A673 (cell line): Measurements from ENCODE around the gene BICD1. TPM values are rescaled to one million over a fixed set of nuclear protein-coding genes. Genes with fewer than 3 reads are reported as not detected.

Experiments
- BruUV-seq: library from RNA; stranded (reverse); fragments of 400-500 nt; replicated peaks from 2 replicates; lab custom pipeline; 2021; lab: Mats Ljungman, UMichigan
- CTCF ChIA-PET: fragments of 300-600 bp; sonication (Branson Sonifier 250); formaldehyde crosslinking; loops from one replicate; lab custom pipeline; 2022; ENCODE audit warnings: antibody characterized with exemption; lab: Charles Lee
- POLR2A ChIA-PET: fragments of 300-600 bp; sonication (Branson Sonifier 250); formaldehyde crosslinking; loops from one replicate; lab custom pipeline; 2022; ENCODE audit warnings: antibody characterized with exemption; ENCODE audit not compliant: low non-redundant PET; lab: Charles Lee
- DNase-seq: peaks from one replicate; pipeline ENCODE4 v3.0.0-alpha.2; 2015; ENCODE audit warnings: low spot score
- H3K27ac ChIP-seq: fragments of 200-600 bp; sonication (generic); 2 replicates; pipeline ENCODE4 v1.5.1; 2016; ENCODE audit warnings: mixed run types, low read depth, mild to moderate bottlenecking, mixed read lengths, antibody characterized with exemption, low read length; ENCODE audit not compliant: poor library complexity, severe bottlenecking
- H3K27me3 ChIP-seq: fragments of 200-600 bp; sonication (generic); replicated peaks from 2 replicates; pipeline ENCODE4 v1.6.1; 2017; ENCODE audit warnings: mixed run types, low read depth, mild to moderate bottlenecking, mixed read lengths, antibody characterized with exemption, low read length; ENCODE audit not compliant: insufficient read depth, poor library complexity
- H3K36me3 ChIP-seq: fragments of 200-600 bp; sonication (generic); 2 replicates; pipeline ENCODE4 v1.6.1; 2016; ENCODE audit warnings: mixed run types, mild to moderate bottlenecking, mixed read lengths, antibody characterized with exemption, low read length; ENCODE audit not compliant: insufficient read depth, poor library complexity, severe bottlenecking
- H3K4me1 ChIP-seq: fragments of 200-600 bp; sonication (generic); 2 replicates; pipeline ENCODE4 v1.6.1; 2017; ENCODE audit warnings: mixed run types, mild to moderate bottlenecking, mixed read lengths, antibody characterized with exemption, low read length; ENCODE audit not compliant: insufficient read depth, poor library complexity, severe bottlenecking
- H3K4me3 ChIP-seq: fragments of 200-600 bp; sonication (generic); 2 replicates; pipeline ENCODE4 v1.5.1; 2016; ENCODE audit warnings: low read depth, mixed run types, mild to moderate bottlenecking, mixed read lengths, low read length; ENCODE audit not compliant: poor library complexity, severe bottlenecking
- H3K9me3 ChIP-seq: fragments of 200-600 bp; sonication (generic); 2 replicates; pipeline ENCODE4 v1.6.1; 2016; ENCODE audit warnings: mixed run types, low read depth, mild to moderate bottlenecking, mixed read lengths, antibody characterized with exemption, low read length; ENCODE audit not compliant: poor library complexity, severe bottlenecking
- EZH2 ChIP-seq: fragments of 200-600 bp; sonication (generic); IDR thresholded peaks from 2 replicates; pipeline ENCODE4 v1.6.1; 2017; ENCODE audit warnings: borderline replicate concordance, low read depth, mild to moderate bottlenecking, mixed read lengths, antibody characterized with exemption, low read length; ENCODE audit not compliant: poor library complexity, severe bottlenecking
- intact Hi-C: fragments of 100-400 bp; cut with micrococcal nuclease; formaldehyde crosslinking; loops from one replicate; pipeline ENCODE4 v1.10.0; 2022; ENCODE audit not compliant: unreplicated experiment
- total RNA-seq: library from RNA; stranded (reverse); gene quantifications from 2 replicates; pipeline ENCODE4 v1.2.3, GENCODE V29; 2021
- TF ChIP-seq, protein P1 (sequence below): fragments of 300-800, 200-600 bp; sonication (generic); conservative IDR thresholded peaks from 2 replicates; pipeline ENCODE4 v1.5.1; 2017; ENCODE audit warnings: low read depth, mild to moderate bottlenecking, antibody characterized with exemption, low read length, moderate library complexity, mixed read lengths

BICD1 gene
- total RNA-seq, 1 experiment from 2014 or later = 50.2 TPM

DNA sequence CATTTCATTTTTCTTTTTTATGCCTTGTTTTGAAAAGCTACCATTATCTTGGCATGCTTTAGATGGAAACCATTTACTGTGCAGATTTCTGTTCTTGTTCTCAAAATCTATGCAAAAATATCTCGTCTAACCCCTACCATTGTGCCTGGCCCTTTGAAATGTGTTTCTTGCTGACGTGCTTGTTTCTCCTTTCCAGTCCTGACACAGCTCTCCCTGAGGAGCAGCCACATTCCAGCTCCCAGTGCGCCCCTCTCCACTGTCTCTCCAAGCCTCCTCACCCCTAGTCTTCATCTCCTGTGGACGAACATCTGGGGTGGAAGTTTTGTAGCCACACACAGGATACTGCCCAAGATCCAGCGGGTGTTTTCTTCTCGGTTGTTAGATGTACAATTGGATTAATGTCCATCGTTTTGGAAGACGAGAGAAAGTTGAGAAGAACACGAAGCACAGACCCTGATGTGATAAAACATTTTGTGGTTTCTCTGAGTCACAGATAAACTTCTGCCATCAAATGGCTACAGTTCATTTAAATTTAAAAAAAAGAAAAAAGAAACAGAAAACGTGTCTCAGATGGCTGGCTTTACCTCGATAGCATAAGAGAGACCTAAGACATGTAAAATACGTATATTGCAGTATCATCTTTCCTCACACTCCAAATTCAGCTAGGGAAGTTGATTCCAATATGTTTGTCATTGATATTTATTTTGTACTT is 270.9 kb downstream of the BICD1 start:
- no TSS peak for BruUV-seq
- POLR2A ChIA-PET = no interaction called here
- intact Hi-C loops = loop anchor here (10.0 kb wide), 1 partner anchor 1647 kb away; the partner anchor contains the start of gene ALG10

DNA sequence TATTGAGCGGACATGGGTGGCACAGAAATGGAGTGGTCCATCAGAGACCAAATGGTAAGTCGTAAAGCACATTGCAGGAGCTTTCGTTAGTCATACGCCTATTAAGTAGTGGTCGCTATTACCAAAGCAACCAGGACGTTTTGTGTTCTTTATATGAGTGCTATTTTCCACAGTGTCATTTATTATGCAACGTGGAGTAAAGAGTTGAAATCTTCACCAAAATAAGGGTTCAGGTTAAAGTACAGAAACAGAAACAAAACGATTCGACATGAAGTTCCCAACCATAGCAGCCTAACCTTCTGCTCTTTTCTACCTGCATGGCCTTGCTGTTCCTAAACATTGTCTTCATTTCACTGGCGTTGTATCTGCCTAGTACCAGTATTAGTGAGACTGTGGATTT is 272.6 kb downstream of the BICD1 start:
- no peaks in the 10 kb centered on the region for H3K27me3 ChIP-seq
- intact Hi-C loops = loop anchor here (10.0 kb wide), 1 partner anchor 1646 kb away; the partner anchor contains the start of gene ALG10
- no peak for TF ChIP-seq EZH2
- TF ChIP-seq, protein P1, sequence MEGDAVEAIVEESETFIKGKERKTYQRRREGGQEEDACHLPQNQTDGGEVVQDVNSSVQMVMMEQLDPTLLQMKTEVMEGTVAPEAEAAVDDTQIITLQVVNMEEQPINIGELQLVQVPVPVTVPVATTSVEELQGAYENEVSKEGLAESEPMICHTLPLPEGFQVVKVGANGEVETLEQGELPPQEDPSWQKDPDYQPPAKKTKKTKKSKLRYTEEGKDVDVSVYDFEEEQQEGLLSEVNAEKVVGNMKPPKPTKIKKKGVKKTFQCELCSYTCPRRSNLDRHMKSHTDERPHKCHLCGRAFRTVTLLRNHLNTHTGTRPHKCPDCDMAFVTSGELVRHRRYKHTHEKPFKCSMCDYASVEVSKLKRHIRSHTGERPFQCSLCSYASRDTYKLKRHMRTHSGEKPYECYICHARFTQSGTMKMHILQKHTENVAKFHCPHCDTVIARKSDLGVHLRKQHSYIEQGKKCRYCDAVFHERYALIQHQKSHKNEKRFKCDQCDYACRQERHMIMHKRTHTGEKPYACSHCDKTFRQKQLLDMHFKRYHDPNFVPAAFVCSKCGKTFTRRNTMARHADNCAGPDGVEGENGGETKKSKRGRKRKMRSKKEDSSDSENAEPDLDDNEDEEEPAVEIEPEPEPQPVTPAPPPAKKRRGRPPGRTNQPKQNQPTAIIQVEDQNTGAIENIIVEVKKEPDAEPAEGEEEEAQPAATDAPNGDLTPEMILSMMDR = no peak
- BruUV-seq = no TSS peak
- H3K4me1 ChIP-seq = peaks cover 6% of the 10 kb centered on the region
- CTCF ChIA-PET = no interaction called here
- H3K9me3 ChIP-seq = no peaks in the 10 kb centered on the region
- no peak overlapping the region for H3K4me3 ChIP-seq
- no peak overlapping the region for H3K27ac ChIP-seq
- DNase-seq = no peak
- POLR2A ChIA-PET = no interaction called here
- no peaks in the 10 kb centered on the region for H3K36me3 ChIP-seq

More for the DNA sequence above, 270.9 kb downstream of the BICD1 start:
- no peaks in the 10 kb centered on the region for H3K36me3 ChIP-seq
- DNase-seq = no peak
- CTCF ChIA-PET = no interaction called here
- no peak for TF ChIP-seq EZH2
- TF ChIP-seq, protein P1 = no peak
- no peak overlapping the region for H3K4me3 ChIP-seq
- no peaks in the 10 kb centered on the region for H3K9me3 ChIP-seq
- peaks cover 2% of the 10 kb centered on the region for H3K4me1 ChIP-seq
- H3K27me3 ChIP-seq = no peaks in the 10 kb centered on the region
- no peak overlapping the region for H3K27ac ChIP-seq

DNA sequence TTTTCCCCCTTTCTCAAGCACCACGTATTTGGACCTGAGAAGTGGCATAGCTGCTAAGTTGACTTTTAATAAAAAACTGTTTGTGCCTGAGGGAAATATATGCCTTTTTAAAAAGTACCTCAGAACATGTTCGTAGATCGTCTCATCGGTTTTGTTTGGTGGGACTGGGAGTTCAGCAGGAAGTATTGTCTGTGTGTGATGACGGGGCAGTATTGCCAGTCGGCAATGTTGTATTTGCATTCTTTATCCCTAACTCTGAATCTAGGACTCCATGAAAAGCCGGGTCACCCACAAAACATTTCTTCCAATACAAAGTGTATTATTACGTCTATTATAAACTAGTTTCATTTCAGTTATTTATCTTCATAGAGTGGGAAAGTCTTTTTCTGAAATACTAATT is 273.0 kb downstream of the BICD1 start:
- TF ChIP-seq, protein P1 = no peak
- TF ChIP-seq EZH2 = no peak
- POLR2A ChIA-PET = no interaction called here
- BruUV-seq = no TSS peak
- Histone ChIP-seq H3K4me3 (no peak overlapping the region), H3K36me3 (no peaks in the 10 kb centered on the region), H3K27ac (no peak overlapping the region), H3K9me3 (no peaks in the 10 kb centered on the region), H3K4me1 (peaks cover 6% of the 10 kb centered on the region), H3K27me3 (no peaks in the 10 kb centered on the region)
- CTCF ChIA-PET = no interaction called here
- intact Hi-C loops = loop anchor here (10.0 kb wide), 1 partner anchor 1645 kb away; the partner anchor contains the start of gene ALG10
- DNase-seq = no peak
